ENCODE data around the gene GNL2.
"Not testable (repeated sequence)": the region's sequence is repeated elsewhere in the genome, so short reads cannot be mapped to it uniquely, and the experiment has no call there.

Gene GNL2

DNA sequence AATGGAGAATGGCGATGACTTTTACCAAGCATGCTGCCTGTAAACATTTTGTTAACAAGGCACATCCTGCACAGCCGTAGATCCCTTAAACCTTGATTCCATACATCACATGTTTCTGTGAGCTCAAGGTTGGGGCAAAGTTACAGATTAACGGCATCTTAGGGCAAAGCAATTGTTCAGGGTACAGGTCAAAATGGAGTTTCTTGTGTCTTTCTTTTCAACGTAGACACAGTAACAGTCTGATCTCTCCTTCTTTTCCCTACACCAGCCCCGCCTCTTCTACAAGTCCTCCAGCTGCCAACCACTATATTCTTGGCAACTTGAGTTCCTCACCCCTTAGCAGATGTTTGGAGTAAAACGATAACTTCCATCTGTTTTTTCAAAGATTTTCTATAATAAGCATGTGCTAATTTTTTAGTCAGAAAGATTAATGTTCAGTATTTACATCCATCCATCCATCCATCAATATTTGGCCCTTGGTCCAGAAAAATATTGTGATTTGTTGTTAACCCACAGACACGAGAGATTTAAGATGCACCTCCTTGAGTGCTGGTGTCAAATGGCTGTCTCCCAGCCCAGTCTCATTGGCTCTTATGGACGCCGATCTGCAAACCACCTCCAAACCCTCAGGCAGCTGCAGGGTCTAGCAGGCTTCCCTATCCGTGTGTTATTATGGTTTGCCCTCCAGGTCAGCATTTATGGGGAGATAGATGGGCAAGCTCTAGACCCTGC is 35.2 kb downstream of the GNL2 start:
- Histone ChIP-seq H3K36me3 (replicated peaks) (peaks cover 17% of the 10 kb centered on the region), H3K4me3 (ENCODE audit: low read depth, low read length) (no peak overlapping the region), H3K27me3 (replicated peaks) (no peaks in the 10 kb centered on the region), H3K27ac (no peak overlapping the region)
- in situ Hi-C loops (cut with HindIII; ENCODE audit: low pct_ligation_motif_present, low sequenced_read_pairs) = no loop called here
- TF ChIP-seq CTCF (IDR thresholded peaks at IDR 0.05; ENCODE audit: low read depth, low read length, missing control alignments) = no peak
- no peak for DNase-seq

DNA sequence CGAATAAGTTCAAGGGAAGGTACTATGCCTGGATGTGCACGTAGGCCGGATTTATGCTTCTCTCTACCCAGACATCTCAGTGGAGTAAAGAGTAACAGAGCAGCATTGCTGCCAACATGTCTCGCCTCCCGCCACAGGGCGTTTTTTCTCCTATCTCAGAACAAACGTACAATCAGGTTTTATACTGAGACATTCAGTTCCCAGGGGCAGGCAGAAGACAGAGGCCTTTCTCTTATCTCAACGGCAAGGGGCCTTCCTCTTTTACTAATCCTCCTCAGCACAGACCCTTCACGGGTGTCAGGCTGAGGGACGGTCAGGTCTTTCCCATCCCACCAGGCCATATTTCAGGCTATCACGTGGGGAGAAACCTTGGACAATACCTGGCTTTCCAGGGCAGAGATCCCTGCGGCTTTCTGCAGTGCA is 35.8 kb downstream of the GNL2 start:
- peaks cover 11% of the 10 kb centered on the region for H3K36me3 ChIP-seq (replicated peaks)
- H3K4me3 ChIP-seq (ENCODE audit: low read depth, low read length); H3K27me3 ChIP-seq (replicated peaks); H3K27ac ChIP-seq; in situ Hi-C loops (cut with HindIII; ENCODE audit: low pct_ligation_motif_present, low sequenced_read_pairs); DNase-seq: not testable (repeated sequence)

GRCh38 chr1:37559080-37559479 is 36.7 kb downstream of the GNL2 start:
- no peaks in the 10 kb centered on the region for H3K27me3 ChIP-seq (replicated peaks)
- in situ Hi-C loops (cut with HindIII; ENCODE audit: low pct_ligation_motif_present, low sequenced_read_pairs) = no loop called here
- H3K36me3 ChIP-seq (replicated peaks) = peaks cover 4% of the 10 kb centered on the region
- TF ChIP-seq CTCF (IDR thresholded peaks at IDR 0.05; ENCODE audit: low read depth, low read length, missing control alignments) = no peak
- no peak overlapping the region for H3K4me3 ChIP-seq (ENCODE audit: low read depth, low read length)
- no peak overlapping the region for H3K27ac ChIP-seq
- DNase-seq = no peak

DNA sequence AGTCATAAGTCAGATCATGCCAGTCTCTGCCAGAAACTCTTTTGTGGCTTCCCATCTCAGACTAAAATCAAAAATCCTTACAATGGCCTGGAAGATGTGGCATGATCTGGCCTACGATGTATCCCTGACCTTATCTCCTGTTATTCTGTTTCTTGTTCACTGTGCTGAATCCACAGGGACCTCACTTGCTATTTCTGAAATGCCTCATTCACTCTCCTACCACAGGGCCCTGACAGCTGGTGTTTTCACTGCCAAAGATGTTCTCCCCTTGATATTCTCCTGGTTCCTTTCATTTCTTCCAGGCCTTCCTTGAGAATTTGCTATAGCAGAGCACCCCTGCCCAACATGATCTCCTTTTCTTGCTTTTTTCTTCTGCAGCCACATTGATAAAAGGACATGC is 37.3 kb downstream of the GNL2 start:
- no peak overlapping the region for H3K4me3 ChIP-seq (ENCODE audit: low read depth, low read length)
- peaks cover 4% of the 10 kb centered on the region for H3K36me3 ChIP-seq (replicated peaks)
- H3K27me3 ChIP-seq (replicated peaks) = no peaks in the 10 kb centered on the region
- in situ Hi-C loops (cut with HindIII; ENCODE audit: low pct_ligation_motif_present, low sequenced_read_pairs) = no loop called here
- DNase-seq = no peak
- no peak overlapping the region for H3K27ac ChIP-seq
- TF ChIP-seq CTCF (IDR thresholded peaks at IDR 0.05; ENCODE audit: low read depth, low read length, missing control alignments) = no peak

DNA sequence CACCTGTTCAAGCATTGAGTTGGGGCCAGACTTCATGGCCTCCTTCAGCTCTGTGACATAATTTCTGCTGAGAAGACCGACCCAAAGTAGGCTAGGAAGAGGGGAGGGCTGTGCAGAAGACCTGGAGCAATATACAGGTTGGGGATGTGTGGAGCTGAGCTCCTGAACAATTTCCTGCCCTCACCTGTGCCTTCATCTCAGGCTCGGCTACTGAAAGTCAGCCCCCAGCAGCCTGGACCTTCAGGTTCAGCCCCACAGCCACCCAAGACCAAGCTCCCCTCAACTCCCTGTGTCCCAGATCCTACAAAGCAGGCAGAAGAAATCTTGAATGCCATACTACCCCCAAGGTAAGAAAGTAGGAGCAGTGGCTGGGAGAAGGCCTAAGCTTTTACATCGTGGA is 38.3 kb downstream of the GNL2 start:
- Histone ChIP-seq H3K36me3 (replicated peaks) (peaks cover 4% of the 10 kb centered on the region), H3K4me3 (ENCODE audit: low read depth, low read length) (peak overlapping the region; percentile 62), H3K27ac (no peak overlapping the region), H3K27me3 (replicated peaks) (no peaks in the 10 kb centered on the region)
- in situ Hi-C loops (cut with HindIII; ENCODE audit: low pct_ligation_motif_present, low sequenced_read_pairs) = no loop called here
- no peak for DNase-seq
- no peak for TF ChIP-seq CTCF (IDR thresholded peaks at IDR 0.05; ENCODE audit: low read depth, low read length, missing control alignments)

DNA sequence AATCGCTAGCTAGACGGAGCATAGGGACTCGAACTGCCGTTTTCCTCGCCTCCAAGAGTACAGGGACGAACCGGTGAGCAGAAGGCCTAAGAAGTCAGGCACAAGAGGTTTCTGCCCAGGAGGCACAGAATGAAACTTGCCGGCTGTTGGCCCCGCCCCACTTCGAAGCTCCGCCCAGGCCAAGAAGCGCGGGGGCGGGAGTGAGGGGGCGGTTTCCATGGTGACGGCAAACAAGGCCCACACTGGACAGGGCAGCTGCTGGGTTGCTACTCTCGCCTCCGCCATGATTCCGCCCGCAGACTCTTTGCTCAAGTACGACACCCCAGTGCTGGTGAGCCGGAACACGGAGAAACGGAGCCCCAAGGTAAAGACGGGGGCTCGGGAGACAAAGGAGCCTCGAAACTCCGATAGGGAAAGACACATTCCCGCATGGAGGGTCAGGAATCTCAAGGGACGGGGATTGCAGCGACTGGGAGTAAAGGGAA is 39.0 kb downstream of the GNL2 start, which contains the start of gene DNALI1:
Gene DNALI1 (plus strand): TSS at position 229 of the 485 bp plus-strand sequence. CDS start 55 bp downstream, at position 284.
- Histone ChIP-seq H3K27ac (peak within 1 kb of the TSS; percentile 8), H3K27me3 (replicated peaks) (no peaks in the 10 kb centered on the region), H3K36me3 (replicated peaks) (peaks cover 2% of the 10 kb centered on the region), H3K4me3 (ENCODE audit: low read depth, low read length) (peak within 1 kb of the TSS; percentile 62)
- in situ Hi-C loops (cut with HindIII; ENCODE audit: low pct_ligation_motif_present, low sequenced_read_pairs) = no loop called here
- peak; percentile 92 for DNase-seq
- TF ChIP-seq CTCF (IDR thresholded peaks at IDR 0.05; ENCODE audit: low read depth, low read length, missing control alignments) = no peak

Data from brain microvascular endothelial cell (primary cell).